GM18507 (cell line): ENCODE measurements around the gene DHCR7.

ENCODE experiments used
- DNase-seq: peaks from one replicate; pipeline ENCODE4 v3.0.0; 2011; ENCODE audit warnings: low read depth; ENCODE audit not compliant: insufficient read length; ENCODE audit errors: extremely low spot score
- FAIRE-seq: peaks from 2 replicates; lab custom pipeline; 2011; peaks lifted over from hg19 to GRCh38; lab: Jason Lieb, UNC

Gene DHCR7

DNA sequence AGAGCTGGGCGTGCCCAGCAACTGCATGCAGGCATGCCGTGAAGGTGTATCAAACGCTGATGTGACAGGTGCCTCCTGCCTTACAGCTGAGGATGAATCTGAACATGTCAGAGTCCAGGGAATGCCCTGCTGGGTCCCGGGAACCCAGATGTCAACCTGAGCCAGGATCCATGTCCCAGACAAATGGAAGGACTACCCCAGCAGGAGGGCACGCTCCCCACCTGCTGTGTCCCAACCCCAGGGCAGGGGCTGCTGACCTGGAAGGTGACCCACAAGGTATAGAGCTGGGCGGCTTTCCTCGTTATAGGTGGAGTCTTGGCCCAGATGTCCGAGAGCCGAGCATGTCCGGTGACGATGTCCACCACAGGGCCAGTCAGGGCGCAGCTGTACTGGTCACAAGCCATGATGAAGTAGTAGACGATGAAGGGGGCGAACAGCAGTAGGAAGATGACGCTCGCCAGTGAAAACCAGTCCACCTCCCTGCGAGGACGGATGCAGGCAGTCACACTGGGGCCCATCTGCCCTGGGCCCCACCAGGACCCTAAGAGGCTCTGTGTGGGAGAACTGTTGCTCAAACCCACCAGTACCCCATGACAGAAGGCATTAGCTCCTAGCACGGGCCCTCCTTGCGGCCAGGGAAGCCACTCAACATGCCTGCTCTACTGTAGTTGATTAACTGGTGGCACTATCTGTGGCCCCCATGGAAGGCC, 4.3 kb downstream of the DHCR7 start:
- FAIRE-seq (no peak), DNase-seq (no peak)

DNA sequence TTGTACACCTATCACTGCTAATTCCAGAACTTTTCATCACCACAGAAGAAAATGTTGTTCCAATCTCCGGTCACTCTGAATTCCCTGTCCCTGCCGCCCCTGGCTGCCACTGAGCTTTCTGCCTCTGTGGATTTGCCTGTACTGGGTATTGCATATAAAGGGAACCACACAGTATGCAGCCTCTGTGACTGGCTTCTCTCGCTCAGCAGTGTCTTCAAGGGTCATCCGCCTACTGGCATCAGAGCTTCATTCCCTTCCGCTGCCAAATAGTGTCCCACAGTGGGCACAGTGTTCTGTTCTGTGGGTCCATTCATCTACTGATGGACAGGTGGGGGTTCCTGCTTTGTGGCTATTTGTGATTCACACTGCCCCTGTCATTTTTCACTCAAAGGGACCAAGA, 5.3 kb downstream of the DHCR7 start:
- FAIRE-seq (no peak), DNase-seq (no peak)

DNA sequence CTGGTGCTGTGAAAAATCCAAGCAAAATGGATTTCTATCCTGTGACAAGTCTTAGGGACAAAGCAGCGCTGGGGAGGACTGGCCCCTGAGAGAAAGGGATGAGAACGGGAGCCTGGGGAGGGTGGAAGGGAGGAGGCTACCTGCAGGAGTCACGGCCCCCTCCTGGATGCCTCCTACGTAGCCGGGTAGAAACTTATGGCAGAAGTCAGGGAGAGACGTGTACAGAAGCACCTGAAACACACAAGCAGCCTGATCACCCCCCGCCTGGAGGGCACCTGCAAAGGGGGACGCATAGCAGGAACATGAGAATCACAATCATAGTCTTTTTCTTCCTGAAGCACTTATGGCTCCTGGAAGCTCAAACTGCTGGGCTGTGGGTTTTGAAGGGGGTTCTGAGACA, 6.1 kb downstream of the DHCR7 start:
- FAIRE-seq (no peak), DNase-seq (no peak)

DNA sequence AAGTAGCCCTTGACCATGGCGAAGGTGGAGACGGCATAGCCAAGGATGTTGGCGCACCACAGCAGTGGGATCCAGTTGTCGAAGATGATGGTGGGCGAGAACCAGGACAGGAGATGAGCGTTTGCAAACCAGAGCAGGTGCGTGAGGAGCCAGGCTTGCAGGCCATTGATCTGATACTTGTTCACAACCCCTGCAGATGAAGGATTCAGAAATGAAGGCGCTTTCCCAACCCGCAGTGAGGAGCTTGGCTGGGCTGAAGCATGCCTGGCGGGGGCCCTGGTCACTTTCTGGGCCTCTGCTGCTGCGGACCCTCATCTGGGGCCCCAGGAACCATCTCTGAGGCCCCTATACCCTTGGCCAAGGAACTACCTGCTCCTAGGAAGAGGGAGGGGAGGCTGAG, 6.9 kb downstream of the DHCR7 start:
- no peak for FAIRE-seq
- no peak for DNase-seq

DNA sequence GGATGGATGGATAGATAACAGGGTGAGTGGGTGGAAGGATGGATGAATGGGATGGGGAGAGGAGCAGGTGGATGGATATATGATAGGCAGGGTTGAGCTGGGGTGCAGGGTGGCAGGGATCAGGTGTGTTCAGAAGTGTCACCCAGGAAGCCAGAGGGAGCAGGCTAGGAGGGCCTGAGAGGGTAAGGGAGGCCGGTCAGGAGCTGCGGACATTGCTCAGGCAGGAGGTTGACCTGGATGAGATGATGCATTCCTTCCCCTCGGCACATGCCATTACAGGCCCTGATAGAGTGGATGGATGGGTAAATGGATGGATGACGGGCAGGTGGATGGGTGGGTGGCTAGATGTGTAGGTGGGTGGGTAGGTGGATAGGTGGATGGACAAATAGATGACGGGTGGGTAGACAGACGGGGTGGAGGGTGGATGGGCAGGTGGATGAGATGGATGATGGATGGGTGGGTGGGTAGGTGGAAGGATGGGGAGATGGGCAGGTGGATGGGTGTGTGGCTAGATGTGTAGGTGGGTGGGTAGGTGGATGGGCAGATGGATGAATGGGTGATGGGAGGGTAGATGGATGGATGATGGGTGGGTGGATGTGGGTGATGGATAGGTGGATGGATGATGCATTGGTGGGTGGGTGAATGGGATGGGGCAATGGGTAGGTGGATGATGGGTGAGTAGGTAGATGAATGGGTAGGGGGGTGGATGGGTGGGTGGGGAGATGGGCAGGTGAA, 8.0 kb downstream of the DHCR7 start:
- DNase-seq (no peak), FAIRE-seq (no peak)

DNA sequence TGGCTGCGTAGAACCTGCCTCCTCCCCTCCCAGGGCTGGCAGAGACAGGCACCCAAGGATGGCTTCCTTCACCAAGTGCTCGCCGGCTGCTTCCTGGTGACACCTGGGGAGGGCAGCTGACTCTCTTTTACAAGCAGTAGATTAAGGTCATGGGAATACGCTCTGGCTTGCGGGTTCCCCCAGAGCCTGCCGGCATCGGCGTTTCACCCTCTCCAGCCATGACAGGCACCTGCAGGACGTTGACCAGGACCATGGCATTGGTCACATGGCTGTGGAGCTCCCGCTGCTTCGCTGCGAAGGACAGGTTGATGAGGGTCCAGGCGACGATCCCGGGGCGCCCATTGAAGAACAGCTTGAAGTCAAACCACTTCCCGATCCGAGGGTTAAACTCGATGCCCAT, 9.5 kb downstream of the DHCR7 start:
- no peak for DNase-seq
- no peak for FAIRE-seq

DNA sequence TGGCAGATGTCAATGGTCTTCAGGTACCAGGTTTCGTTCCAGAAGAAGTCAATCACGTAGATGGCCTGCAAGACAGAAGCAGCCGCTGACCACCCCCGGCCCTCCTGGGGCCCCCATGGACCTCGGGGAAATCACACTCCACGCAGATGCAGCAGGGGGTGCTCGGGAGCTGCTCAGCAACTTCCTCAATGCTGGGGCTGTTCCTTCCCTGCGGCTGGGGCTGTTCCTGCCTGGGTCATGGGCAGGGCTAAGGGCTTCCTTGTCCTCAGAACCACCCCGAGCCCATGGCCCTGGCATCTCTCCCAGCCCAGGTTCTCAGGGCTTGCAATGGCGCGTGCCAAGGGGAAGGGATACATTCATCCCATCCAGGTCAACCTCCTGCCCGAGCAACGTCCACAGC, 10.3 kb downstream of the DHCR7 start:
- DNase-seq (no peak), FAIRE-seq (no peak)

DNA sequence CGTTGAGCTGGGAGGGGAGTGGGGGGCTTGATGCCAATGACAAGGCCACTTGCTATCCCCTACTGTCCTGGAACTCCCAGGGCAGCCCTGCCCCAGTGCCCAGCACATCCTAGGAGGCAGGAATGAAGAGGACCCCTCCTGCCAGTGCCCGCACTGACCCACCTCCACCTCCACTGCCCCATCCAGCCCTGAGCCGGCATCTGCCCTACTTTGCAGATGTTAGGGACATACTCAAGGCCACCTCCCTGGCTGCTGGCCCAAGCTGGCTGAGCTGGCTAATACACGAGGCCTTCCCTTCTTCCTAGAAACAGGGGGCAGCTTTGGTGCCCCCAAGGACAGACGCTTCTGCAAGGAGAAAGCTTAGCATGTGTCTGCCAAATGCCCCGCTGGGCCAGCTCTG, 10.8 kb downstream of the DHCR7 start:
- FAIRE-seq, result no peak
- no peak for DNase-seq

DNA sequence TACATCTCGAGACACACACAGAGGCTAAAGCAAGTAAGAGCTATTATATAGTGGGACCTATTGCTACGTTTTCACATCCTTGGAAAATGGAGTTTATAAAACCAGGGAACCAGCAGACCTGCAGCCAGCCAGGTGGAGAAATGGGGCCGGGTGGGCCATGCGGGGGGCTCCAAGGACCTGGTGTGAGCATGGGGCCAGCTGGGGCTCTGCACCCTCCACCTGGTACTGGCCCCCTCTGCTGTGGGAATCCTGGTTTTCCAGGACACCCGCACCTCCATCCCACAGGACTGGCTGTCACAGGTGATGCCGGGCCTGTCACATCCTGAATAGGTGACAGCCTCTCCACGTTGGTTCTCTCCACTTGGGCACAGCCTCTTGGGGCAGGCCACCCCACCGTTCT, 11.3 kb downstream of the DHCR7 start:
- FAIRE-seq (no peak), DNase-seq (no peak)

DNA sequence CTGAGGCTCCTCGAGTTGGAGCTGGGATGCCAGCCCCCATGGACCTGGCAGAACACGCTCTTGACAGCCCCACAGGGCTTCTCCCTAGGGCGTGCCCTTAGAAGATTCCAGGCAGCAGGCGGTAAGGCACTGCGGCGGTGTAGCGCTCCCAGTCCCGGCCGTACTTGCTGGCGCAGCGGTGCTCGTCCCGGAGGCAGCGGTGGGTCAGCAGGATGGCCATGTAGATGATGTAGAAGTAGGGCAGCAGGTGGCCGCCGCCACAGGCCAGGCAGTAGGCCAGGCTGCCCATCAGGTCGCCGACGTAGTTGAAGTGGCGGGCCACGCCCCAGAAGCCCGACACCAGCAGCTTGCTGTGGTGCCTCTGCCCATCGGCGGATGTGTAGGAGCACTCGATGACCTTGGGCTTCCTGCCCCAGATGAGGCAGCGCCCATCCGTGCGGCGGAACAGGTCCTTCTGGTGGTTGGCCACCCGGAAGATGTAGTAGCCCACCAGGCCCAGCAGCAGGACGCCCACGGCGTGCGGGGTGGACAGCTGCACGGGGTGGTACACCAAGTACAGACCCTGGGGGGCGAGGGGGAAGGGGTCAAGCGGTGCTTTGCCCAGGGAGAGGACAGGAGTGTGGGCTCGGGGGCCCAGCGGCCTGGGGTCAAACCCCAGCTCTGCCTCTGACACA, 12.8 kb downstream of the DHCR7 start:
- FAIRE-seq (no peak), DNase-seq (no peak)

DNA sequence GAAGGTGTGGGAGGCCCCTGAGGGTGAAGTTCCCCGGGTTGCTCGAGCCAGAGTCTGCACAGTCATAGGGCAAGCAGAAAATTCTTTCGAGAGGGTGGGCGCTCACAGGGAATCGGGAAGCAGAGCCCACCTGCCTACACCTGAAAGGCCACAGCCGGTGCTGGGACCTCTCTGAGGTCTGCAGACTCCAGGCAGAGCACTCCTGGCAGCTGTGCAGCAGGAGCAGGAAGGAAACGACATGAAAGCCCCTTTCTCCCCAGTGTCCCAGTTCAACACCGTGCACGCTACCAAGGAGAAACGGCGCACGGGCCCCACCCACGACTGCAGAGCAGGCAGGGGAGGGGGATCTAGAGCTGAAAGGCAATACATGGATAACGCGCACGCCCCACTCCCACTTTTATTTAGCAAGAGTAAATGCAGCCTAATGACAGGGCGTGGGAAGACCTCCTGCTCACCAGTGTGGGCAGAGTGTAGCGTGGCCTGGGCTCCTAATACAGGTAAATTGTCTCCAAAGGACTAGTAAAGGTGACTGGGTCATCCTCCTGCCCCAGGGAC, 13.5 kb downstream of the DHCR7 start:
- DNase-seq (no peak), FAIRE-seq (no peak)

DNA sequence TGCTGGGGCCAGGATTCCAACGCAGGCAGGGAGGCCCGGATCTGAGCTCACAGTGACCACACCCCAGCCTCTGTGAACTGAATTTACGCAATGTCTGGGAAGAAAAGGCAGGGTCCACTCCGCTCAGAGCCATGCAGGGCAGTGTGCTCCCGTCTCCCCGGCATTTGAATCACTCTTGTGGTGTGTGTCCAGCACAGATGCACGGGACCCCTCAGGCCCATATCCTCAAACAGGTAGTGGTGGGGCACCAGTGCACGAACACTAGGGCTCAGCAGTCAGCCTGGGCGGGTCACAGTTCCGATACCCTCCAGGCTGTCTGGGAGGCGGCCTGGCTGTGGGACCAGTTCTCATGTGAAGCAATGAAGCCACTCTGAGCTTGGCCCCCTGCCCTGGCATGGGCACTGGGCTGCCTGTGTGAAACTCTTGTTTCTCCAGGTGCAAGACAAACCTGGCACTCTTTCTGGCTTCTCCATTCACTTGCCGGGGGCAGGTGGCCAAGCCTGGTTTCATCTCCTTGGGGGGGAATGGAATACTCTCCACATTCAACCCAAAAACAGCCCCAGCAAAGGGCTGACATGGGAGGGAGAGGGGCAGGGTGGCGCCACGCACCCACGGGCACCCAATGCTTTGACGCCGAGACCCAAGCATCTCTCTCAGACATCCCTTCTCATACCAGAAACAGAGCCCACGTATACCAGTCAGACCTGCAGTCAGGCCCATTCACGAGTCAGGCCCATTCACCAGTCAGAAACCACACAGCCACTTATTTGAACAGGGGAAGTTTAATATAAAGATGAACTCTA, 14.3 kb downstream of the DHCR7 start:
- DNase-seq, result no peak
- no peak for FAIRE-seq

DNA sequence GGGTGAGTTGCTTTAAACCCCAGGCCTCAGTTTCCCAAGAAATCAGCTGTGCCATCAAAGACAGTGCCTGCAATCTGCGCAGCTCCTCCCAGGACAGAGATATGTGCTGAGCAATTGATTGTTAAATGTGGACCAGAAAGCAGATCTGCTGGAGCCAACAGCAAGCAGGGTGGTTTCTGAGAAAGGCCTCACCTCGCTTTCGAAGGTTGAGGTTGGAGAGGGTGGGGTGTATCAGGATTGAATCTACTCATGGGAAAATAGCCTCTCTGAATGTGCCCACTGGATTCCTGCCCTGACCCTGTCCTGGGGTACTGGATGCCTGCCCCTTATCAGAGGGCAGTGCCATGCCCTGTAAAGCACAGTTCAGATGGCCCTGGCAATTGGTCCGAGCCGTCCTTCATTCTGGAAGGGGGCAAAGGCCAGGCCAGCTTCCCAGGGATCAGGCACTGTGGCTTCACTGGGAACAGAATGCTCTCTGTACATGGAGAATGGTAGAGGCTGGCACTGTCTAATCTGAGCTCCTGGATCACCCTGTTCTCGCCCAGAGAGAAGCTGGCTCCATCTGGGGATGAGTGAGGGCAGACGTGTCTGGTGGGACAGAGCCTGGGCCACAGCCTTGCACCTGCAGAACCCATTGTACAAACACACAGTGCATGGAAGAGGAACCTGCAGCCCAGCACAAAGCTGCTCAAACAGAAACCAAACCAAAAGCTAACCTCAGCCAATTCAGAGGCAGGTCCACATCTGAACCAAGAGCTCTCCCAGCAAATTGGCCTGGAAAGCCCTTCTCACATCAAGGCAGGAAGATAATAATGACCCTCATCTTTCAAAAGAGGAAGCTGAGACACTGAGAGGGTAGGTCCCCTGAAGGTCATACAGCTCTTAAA, 15.2 kb downstream of the DHCR7 start:
- FAIRE-seq (no peak), DNase-seq (no peak)

DNA sequence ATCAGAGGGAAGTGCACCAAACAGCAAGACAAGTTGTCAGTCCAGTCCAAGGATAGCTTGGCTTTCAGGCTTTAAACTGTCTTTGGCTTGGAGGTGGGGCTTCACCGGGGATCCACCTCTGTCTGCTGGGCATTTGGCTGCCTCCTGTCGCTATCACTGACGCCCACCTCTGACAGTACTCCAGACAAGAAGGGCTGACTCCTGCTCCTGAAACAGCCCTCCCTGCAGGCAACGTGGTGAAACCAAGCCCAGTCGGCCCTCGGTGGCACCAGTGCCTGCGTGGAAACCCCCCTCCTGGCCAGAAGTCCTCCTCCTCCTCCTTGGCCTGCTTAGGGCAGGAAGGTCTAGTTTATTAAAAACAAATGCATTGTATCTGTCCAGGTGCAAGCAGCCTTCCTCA, 16.9 kb downstream of the DHCR7 start:
- DNase-seq, result no peak
- FAIRE-seq, result no peak

DNA sequence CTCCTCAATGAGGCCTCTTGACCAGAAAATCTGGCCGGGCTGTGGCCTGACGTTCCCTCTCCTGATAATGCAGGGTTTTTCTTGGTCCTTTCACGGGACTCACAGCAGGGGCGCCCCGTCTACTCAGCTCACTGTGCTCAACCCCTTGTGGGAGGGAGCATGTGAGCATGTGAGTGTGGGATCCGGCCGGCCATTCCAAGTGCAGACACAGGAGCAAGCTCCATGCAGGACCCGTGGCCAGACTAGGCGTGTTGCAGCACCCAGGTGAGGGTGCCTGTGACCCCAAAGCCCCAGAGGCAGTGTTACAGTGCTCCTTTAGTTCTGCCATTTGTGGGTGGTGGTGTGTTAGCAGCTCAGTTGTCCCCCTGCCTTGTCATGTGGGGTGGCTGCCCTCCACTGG, 18.0 kb downstream of the DHCR7 start:
- FAIRE-seq (no peak), DNase-seq (no peak)

DNA sequence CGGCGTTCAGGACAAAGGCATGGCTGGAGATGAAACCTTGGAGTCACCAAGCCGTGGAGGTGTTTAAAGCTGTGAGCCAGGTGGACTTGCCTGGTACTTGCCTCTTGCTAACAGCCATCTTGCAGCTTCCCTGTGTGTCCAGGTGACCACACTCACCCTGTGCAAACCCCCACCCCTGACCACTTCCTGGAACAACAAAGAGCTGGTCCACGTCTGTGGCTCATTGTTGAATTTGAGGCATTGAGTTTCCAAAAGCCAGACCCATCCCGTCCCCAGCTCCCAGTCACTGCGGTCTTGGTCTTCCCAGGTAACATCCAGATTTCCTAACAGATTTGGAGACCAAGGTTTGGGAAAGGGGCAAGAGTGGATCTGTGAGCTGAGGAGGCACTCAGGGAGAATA, 18.5 kb downstream of the DHCR7 start:
- FAIRE-seq, result no peak
- no peak for DNase-seq

DNA sequence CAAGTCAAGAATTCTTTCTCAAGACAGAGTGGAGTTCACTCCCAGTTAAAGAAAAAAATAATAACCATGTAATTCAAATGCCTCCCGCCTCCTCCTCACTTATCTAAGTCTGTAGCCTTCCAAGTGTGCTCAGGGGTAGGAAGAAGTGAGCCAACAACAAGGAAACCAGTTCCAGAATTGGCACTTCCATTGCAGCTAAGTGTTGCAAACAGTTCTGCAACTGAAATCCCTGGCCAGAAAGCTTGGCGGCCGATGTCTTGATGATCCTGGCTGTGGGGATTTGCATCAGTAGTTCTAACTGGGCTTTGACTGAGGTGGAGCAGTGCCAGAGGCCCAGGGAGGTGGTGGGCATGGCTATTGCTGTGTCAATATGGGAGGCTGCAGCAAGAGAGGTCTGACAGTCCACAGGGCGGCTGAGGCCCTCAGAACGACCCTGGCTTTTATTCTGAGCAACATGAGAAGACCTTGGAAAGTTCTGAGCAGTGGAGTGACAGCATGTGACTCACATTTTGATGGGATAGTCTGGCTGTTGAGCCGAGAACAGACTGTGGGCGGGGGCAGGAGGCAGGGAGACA, 19.2 kb downstream of the DHCR7 start:
- FAIRE-seq (no peak), DNase-seq (no peak)

DNA sequence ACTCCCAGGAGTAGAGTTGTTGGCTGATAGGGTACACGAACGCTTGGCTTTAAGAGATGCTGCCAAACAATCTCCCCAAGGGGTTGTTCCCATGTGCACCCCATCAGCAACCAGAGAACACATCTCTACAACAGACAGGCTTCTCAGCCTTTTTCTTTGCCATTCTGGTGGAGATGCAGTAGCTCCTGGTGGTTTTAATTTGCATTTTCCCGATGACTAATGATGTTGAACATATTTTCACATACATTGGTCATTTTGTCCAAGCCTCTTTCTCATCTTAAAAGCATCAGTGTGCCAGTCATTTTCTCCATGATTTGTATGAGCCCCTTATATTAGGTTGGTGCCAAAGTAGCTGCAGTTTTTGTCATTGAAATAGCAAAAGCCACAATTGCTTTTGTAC, 21.8 kb downstream of the DHCR7 start:
- FAIRE-seq (no peak), DNase-seq (no peak)

DNA sequence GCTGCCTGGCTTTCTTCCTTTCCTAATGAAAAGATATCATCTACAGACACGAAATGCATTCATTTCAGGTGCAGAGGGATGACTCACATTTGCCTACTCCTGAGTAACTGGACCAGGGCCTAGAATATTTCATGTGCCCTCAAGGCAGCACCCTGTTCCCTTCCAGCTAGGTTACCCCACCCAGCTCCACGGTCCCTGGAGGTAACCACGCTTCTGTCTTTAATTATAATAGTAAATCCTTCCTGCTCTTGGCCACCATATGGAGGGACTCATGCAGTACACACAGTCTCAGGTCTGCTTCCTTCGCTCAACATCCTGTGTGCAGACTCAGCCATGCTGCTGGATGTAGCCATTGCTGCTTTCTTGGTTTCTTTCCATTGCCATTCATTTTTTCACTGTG, 22.3 kb downstream of the DHCR7 start:
- DNase-seq (no peak), FAIRE-seq (no peak)
